ENCODE measurements around the gene WDFY4.

DNA sequence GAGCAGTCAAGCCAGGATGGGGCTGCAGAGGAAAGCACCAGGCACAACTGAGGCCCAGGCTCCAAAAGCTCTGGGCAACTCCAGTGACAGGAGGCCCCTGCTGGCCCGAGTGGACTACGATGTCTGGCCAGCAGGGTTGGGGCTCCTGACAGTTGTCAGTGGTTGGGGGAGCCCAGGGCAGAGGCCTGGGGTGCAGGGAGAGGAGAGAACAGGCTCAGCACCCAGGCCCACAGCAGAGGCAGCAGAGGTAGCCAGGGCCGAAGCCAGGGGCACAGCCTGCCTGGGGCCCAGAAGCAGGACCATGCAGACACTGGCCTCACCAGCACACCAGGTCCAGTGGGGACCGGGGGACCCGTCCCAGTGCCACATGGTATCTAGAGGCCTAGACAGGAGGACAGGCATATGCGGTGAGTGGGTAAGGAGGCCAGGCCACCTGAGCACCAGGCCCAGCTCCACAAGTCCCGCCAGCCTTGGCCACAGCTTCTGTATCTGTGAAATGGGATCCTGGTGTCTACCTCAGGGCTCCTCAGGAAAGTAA is 301.0 kb downstream of the WDFY4 start:
- TF ChIP-seq EZH2phosphoT487 (IDR thresholded peaks at IDR 0.05; ENCODE audit: borderline replicate concordance), result no peak
- TF ChIP-seq, protein P1, sequence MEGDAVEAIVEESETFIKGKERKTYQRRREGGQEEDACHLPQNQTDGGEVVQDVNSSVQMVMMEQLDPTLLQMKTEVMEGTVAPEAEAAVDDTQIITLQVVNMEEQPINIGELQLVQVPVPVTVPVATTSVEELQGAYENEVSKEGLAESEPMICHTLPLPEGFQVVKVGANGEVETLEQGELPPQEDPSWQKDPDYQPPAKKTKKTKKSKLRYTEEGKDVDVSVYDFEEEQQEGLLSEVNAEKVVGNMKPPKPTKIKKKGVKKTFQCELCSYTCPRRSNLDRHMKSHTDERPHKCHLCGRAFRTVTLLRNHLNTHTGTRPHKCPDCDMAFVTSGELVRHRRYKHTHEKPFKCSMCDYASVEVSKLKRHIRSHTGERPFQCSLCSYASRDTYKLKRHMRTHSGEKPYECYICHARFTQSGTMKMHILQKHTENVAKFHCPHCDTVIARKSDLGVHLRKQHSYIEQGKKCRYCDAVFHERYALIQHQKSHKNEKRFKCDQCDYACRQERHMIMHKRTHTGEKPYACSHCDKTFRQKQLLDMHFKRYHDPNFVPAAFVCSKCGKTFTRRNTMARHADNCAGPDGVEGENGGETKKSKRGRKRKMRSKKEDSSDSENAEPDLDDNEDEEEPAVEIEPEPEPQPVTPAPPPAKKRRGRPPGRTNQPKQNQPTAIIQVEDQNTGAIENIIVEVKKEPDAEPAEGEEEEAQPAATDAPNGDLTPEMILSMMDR (conservative IDR thresholded peaks at IDR 0.05; ENCODE audit: low read length), result no peak
